Measurements from ENCODE around the gene KRT84.

GRCh38 chr12:52385226-52385702 lies at the start of gene KRT84:
- no peak for TF ChIP-seq CTCF (IDR thresholded peaks at IDR 0.05)
- TF ChIP-seq POLR2A (IDR thresholded peaks at IDR 0.05): no peak
